ENCODE measurements around the gene IL6R. TPM values are rescaled to one million over a fixed set of nuclear protein-coding genes. Genes with fewer than 3 reads are reported as not detected.

IL6R gene
- total RNA-seq, 1 experiment from 2014 or later, result 4.9 TPM

GRCh38 chr1:154422521-154422920, 17.4 kb downstream of the IL6R start:
- no peak overlapping the region for H3K27ac Mint-ChIP-seq (ENCODE audit: unreplicated experiment)
- no peaks in the 10 kb centered on the region for H3K9me3 Mint-ChIP-seq (ENCODE audit: unreplicated experiment)
- no peaks in the 10 kb centered on the region for H3K27me3 Mint-ChIP-seq (ENCODE audit: insufficient read depth, unreplicated experiment)
- H3K36me3 Mint-ChIP-seq (ENCODE audit: insufficient read depth, unreplicated experiment), result no peaks in the 10 kb centered on the region
- ChIA-PET POLR2A (interaction anchor here (0.6 kb wide), 1 partner anchor 86 kb away, joined by 3 read pairs; no protein-coding TSS in a partner anchor), CTCF (no interaction called here)
- peaks cover 19% of the 10 kb centered on the region for H3K4me1 ChIP-seq
- no peak overlapping the region for H3K4me3 ChIP-seq (ENCODE audit: low read depth, low read length)
- H3K4me1 Mint-ChIP-seq (ENCODE audit: low read depth, unreplicated experiment), result peaks cover 9% of the 10 kb centered on the region
- no peak overlapping the region for H3K4me3 Mint-ChIP-seq (ENCODE audit: unreplicated experiment)
- TF ChIP-seq, protein P1, sequence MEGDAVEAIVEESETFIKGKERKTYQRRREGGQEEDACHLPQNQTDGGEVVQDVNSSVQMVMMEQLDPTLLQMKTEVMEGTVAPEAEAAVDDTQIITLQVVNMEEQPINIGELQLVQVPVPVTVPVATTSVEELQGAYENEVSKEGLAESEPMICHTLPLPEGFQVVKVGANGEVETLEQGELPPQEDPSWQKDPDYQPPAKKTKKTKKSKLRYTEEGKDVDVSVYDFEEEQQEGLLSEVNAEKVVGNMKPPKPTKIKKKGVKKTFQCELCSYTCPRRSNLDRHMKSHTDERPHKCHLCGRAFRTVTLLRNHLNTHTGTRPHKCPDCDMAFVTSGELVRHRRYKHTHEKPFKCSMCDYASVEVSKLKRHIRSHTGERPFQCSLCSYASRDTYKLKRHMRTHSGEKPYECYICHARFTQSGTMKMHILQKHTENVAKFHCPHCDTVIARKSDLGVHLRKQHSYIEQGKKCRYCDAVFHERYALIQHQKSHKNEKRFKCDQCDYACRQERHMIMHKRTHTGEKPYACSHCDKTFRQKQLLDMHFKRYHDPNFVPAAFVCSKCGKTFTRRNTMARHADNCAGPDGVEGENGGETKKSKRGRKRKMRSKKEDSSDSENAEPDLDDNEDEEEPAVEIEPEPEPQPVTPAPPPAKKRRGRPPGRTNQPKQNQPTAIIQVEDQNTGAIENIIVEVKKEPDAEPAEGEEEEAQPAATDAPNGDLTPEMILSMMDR (IDR thresholded peaks at IDR 0.05; ENCODE audit: insufficient read depth in 1 of 2, low read depth in 1 of 2, low read length in 1 of 2, severe bottlenecking in 1 of 2, unreplicated experiment in 1 of 2), result no peak
- H3K9me3 ChIP-seq, result no peaks in the 10 kb centered on the region
- intact Hi-C loops (cut with micrococcal nuclease; ENCODE audit: unreplicated experiment), result no loop called here
- H3K27me3 ChIP-seq (replicated peaks; ENCODE audit: control insufficient read depth, insufficient read depth, low read length), result no peaks in the 10 kb centered on the region
- no peaks in the 10 kb centered on the region for H3K36me3 ChIP-seq (ENCODE audit: control insufficient read depth, insufficient read depth, low read length)
- BruUV-seq (replicated peaks), result no TSS peak
- DNase-seq, result no peak

DNA sequence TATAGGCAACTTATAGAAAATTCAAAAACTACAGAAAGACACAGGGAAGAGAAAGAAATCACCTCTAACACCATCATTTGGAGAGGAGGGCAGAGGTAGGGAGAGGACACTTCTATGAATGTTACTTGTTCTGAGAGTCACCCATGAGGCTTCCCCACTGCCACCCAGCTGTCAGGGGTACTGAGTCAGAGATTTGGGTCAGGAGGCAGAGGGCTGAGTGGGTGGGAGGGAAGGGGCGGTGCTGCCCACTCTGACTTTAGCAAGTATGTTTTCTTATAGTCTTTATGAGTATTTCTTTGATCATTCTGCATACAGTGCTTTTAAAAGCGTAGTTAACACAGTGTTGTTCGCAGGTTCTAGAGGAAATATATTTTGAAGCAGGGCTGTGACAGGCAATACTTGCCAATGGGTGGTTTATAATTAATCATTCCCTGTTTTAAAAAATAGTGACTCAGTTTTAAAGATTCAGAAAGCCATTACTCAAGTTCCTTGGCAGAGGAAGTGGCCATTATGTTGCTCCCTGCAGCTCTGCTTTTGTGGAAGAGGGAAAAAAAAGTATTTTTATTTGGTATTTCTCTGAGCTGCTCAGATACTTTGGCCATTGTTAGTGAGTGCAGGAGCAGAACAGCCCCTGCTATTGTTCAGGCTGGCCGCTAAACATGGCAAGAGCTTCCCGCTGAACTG, 18.3 kb downstream of the IL6R start:
- TF ChIP-seq, protein P1 (IDR thresholded peaks at IDR 0.05; ENCODE audit: insufficient read depth in 1 of 2, low read depth in 1 of 2, low read length in 1 of 2, severe bottlenecking in 1 of 2, unreplicated experiment in 1 of 2), result no peak
- Mint-ChIP-seq H3K27ac (ENCODE audit: unreplicated experiment) (no peak overlapping the region), H3K4me3 (ENCODE audit: unreplicated experiment) (no peak overlapping the region), H3K27me3 (ENCODE audit: insufficient read depth, unreplicated experiment) (no peaks in the 10 kb centered on the region), H3K36me3 (ENCODE audit: insufficient read depth, unreplicated experiment) (no peaks in the 10 kb centered on the region), H3K4me1 (ENCODE audit: low read depth, unreplicated experiment) (peaks cover 4% of the 10 kb centered on the region), H3K9me3 (ENCODE audit: unreplicated experiment) (no peaks in the 10 kb centered on the region)
- POLR2A ChIA-PET, result no interaction called here
- no TSS peak for BruUV-seq (replicated peaks)
- H3K36me3 ChIP-seq (ENCODE audit: control insufficient read depth, insufficient read depth, low read length), result no peaks in the 10 kb centered on the region
- intact Hi-C loops (cut with micrococcal nuclease; ENCODE audit: unreplicated experiment), result no loop called here
- CTCF ChIA-PET, result no interaction called here
- no peaks in the 10 kb centered on the region for H3K27me3 ChIP-seq (replicated peaks; ENCODE audit: control insufficient read depth, insufficient read depth, low read length)
- H3K9me3 ChIP-seq, result no peaks in the 10 kb centered on the region
- H3K4me1 ChIP-seq, result peaks cover 11% of the 10 kb centered on the region
- no peak for DNase-seq
- H3K4me3 ChIP-seq (ENCODE audit: low read depth, low read length), result no peak overlapping the region

DNA sequence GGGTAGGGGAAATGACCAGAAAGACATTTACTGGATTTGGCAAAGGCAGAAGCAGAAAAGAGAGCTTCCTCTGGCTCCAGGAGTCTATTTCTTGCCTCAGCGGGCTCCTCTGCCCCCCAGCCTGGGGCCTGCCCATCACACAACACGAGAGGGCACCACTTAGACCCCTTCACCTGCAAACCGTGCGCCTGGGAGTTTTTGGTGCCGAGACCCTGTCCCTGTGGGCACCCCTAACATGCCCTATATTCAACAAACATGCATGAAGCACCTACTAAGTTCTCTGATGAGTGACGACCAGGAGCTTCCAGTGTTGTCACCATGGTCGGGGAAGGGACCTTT, 18.8 kb downstream of the IL6R start:
- DNase-seq, result no peak
- peaks cover 6% of the 10 kb centered on the region for H3K4me1 ChIP-seq
- CTCF ChIA-PET, result no interaction called here
- no peak overlapping the region for H3K4me3 ChIP-seq (ENCODE audit: low read depth, low read length)
- no peaks in the 10 kb centered on the region for H3K9me3 Mint-ChIP-seq (ENCODE audit: unreplicated experiment)
- no peak overlapping the region for H3K4me3 Mint-ChIP-seq (ENCODE audit: unreplicated experiment)
- POLR2A ChIA-PET, result no interaction called here
- no peaks in the 10 kb centered on the region for H3K27me3 ChIP-seq (replicated peaks; ENCODE audit: control insufficient read depth, insufficient read depth, low read length)
- no peaks in the 10 kb centered on the region for H3K27me3 Mint-ChIP-seq (ENCODE audit: insufficient read depth, unreplicated experiment)
- no TSS peak for BruUV-seq (replicated peaks)
- no peaks in the 10 kb centered on the region for H3K36me3 Mint-ChIP-seq (ENCODE audit: insufficient read depth, unreplicated experiment)
- H3K9me3 ChIP-seq, result no peaks in the 10 kb centered on the region
- intact Hi-C loops (cut with micrococcal nuclease; ENCODE audit: unreplicated experiment), result no loop called here
- no peaks in the 10 kb centered on the region for H3K4me1 Mint-ChIP-seq (ENCODE audit: low read depth, unreplicated experiment)
- TF ChIP-seq, protein P1 (IDR thresholded peaks at IDR 0.05; ENCODE audit: insufficient read depth in 1 of 2, low read depth in 1 of 2, low read length in 1 of 2, severe bottlenecking in 1 of 2, unreplicated experiment in 1 of 2), result no peak
- no peak overlapping the region for H3K27ac Mint-ChIP-seq (ENCODE audit: unreplicated experiment)
- no peaks in the 10 kb centered on the region for H3K36me3 ChIP-seq (ENCODE audit: control insufficient read depth, insufficient read depth, low read length)
